GM21825 (cell line): ENCODE measurements around the gene CPSF4.
"Not testable (repeated sequence)": the region's sequence is repeated elsewhere in the genome, so short reads cannot be mapped to it uniquely, and the experiment has no call there.

Experiments
- ATAC-seq: cut with Tn5 transposase; IDR thresholded peaks from one replicate; pipeline ENCODE4 v1.9.1; 2021; ENCODE audit warnings: mild to moderate bottlenecking, moderate library complexity; ENCODE audit not compliant: unreplicated experiment

CPSF4 gene

GRCh38 chr7:99478464-99479440, 40.0 kb downstream of the CPSF4 start:
- no peak for ATAC-seq

- no peak for ATAC-seq
Observed at GRCh38 chr7:99485094-99485493, 46.4 kb downstream of the CPSF4 start.

GRCh38 chr7:99489235-99489634, 50.5 kb downstream of the CPSF4 start:
- no peak for ATAC-seq

- no peak for ATAC-seq
Observed at GRCh38 chr7:99490878-99491277, 52.1 kb downstream of the CPSF4 start.

- no peak for ATAC-seq
Observed at GRCh38 chr7:99493823-99494222, 55.1 kb downstream of the CPSF4 start.

- no peak for ATAC-seq
Observed at GRCh38 chr7:99497766-99498545, 59.2 kb downstream of the CPSF4 start.

GRCh38 chr7:99498546-99498944, 59.8 kb downstream of the CPSF4 start:
- no peak for ATAC-seq

GRCh38 chr7:99499371-99499720, 60.6 kb downstream of the CPSF4 start:
- no peak for ATAC-seq

GRCh38 chr7:99499721-99500636, 61.2 kb downstream of the CPSF4 start, which contains the start of gene ZNF394:
Gene ZNF394, minus strand, starts transcription at chr7:99500281. Its CDS starts 188 bp downstream, at chr7:99500093.
- peak; percentile 46 for ATAC-seq

GRCh38 chr7:99500637-99501009, 61.9 kb downstream of the CPSF4 start:
- ATAC-seq = no peak

GRCh38 chr7:99501236-99501635, 62.5 kb downstream of the CPSF4 start:
- ATAC-seq = not testable (repeated sequence)

- ATAC-seq = no peak
Observed at GRCh38 chr7:99504281-99504602, 65.5 kb downstream of the CPSF4 start.

- peak; percentile 75 for ATAC-seq
Observed at GRCh38 chr7:99504603-99505323, 66.0 kb downstream of the CPSF4 start, which contains the start of gene ZKSCAN5. Gene ZKSCAN5, plus strand, starts transcription at chr7:99504662. Its CDS starts 1,383 bp downstream, at chr7:99506045.

GRCh38 chr7:99505324-99505662, 66.5 kb downstream of the CPSF4 start:
- ATAC-seq = no peak
